ENCODE data around the gene RUSC1.

RUSC1 gene

DNA sequence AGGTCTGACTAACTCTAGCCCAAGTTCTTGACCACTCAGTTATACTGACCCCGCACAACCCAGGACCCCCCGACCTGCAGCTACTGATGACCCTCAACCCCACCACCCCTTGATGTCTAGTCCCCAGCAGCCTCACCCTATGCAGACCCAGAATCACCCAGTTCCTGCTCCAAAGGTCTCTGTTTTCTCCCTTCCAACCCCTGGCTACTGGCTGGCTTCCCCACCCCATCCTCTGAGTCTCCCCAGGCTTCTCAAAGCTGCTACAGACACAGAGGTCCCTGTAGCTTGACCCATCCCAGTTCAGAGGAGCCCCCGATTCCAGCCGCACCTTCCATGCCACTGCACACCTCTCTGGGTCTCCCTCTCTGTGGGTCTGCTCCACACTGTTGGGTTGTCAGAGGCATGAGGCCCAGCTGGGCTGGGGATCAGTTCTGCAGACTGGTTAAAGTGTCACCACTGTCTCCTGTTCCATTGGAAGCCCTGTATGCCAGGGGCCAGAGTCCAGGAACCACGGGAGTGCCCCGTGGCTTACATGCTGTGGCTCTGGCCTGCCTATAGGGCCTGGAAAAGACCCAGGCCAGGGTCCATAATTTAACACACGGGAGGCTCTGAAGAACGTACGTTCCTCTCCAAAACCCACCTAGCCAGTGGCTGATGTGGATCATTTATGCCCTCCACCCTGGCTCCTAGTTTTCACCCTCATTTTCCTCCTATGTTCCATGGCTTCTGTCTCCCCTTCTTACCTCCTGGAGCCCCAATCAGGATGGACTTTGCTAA, 20.0 kb upstream of the RUSC1 start:
- no peak for DNase-seq
- Mint-ChIP-seq H3K27me3 (ENCODE audit: low read depth, poor library complexity) (peaks cover 33% of the 10 kb centered on the region), H3K27ac (no peak overlapping the region), H3K36me3 (ENCODE audit: low read depth) (no peaks in the 10 kb centered on the region), H3K4me3 (no peak overlapping the region), H3K4me1 (peaks cover 18% of the 10 kb centered on the region), H3K9me3 (peaks cover 4% of the 10 kb centered on the region)
- TF ChIP-seq, protein P1, sequence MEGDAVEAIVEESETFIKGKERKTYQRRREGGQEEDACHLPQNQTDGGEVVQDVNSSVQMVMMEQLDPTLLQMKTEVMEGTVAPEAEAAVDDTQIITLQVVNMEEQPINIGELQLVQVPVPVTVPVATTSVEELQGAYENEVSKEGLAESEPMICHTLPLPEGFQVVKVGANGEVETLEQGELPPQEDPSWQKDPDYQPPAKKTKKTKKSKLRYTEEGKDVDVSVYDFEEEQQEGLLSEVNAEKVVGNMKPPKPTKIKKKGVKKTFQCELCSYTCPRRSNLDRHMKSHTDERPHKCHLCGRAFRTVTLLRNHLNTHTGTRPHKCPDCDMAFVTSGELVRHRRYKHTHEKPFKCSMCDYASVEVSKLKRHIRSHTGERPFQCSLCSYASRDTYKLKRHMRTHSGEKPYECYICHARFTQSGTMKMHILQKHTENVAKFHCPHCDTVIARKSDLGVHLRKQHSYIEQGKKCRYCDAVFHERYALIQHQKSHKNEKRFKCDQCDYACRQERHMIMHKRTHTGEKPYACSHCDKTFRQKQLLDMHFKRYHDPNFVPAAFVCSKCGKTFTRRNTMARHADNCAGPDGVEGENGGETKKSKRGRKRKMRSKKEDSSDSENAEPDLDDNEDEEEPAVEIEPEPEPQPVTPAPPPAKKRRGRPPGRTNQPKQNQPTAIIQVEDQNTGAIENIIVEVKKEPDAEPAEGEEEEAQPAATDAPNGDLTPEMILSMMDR (IDR thresholded peaks at IDR 0.05) = no peak

DNA sequence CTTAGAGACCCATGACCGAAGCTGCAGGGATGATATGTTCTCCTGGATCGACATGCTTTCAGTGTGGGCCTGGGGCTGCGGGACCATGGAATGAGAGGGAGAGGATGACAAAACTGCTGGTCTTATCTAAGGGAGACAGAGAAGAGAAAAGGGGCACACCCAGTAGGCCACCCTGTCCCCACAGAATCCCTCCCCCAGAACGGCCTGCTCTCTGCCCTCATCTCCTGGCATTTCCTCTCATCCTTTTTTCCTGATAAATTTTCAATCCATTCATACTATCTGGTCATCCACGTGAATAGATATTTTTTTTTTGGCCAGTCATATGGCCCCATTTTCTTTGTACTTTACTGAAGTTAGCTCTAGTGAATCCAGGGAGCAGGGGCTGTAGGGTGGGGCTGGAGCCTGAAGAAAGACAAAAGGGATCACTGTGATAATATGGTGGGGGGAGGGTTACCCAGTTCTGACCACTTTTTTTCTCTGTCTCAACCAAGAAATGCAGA, 19.3 kb upstream of the RUSC1 start, which contains the start of gene PKLR:
PKLR (minus strand) TSS at position 97 of the 500 bp plus-strand sequence; CDS start at position 54, 43 bp downstream.
- H3K4me3 Mint-ChIP-seq = no peak within 1 kb of the TSS
- no peak for DNase-seq

DNA sequence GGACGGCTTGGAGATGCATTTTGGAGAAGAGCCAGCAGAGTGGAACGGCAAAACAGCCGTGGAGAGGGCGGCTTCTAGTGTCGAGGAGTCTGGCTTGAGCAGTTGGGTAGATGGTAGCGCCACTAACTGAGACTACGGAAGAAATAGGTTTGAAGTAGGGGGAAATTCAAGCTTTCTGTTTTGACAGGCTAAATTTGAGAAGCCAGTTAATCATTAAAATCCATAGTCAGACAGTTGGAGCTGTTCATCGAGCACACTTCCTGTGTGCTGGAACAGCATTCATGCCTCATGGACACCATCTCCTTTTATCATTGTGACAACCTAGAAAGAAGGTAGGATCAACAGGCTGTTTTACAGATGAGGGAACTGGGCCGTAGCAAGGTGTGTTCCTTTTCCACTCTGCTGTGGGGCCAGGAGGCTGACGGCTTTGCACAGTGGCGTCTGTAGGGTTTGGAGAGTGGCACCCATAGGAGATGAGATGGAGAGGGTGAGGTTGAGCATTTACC, 16.1 kb upstream of the RUSC1 start:
- TF ChIP-seq, protein P1 (IDR thresholded peaks at IDR 0.05) = no peak
- no peak for DNase-seq
- Mint-ChIP-seq H3K4me3 (no peak overlapping the region), H3K27ac (peak overlapping the region; percentile 20), H3K9me3 (no peaks in the 10 kb centered on the region), H3K36me3 (ENCODE audit: low read depth) (no peaks in the 10 kb centered on the region), H3K4me1 (peaks cover 20% of the 10 kb centered on the region), H3K27me3 (ENCODE audit: low read depth, poor library complexity) (peaks cover 6% of the 10 kb centered on the region)

More for the DNA sequence above, 19.3 kb upstream of the RUSC1 start, which contains the start of gene PKLR:
- TF ChIP-seq, protein P1 (IDR thresholded peaks at IDR 0.05) = no peak
- peaks cover 4% of the 10 kb centered on the region for H3K9me3 Mint-ChIP-seq
- H3K27ac Mint-ChIP-seq = no peak within 1 kb of the TSS
- H3K27me3 Mint-ChIP-seq (ENCODE audit: low read depth, poor library complexity) = peaks cover 27% of the 10 kb centered on the region
- no peaks in the 10 kb centered on the region for H3K36me3 Mint-ChIP-seq (ENCODE audit: low read depth)
- H3K4me1 Mint-ChIP-seq = peaks cover 18% of the 10 kb centered on the region

DNA sequence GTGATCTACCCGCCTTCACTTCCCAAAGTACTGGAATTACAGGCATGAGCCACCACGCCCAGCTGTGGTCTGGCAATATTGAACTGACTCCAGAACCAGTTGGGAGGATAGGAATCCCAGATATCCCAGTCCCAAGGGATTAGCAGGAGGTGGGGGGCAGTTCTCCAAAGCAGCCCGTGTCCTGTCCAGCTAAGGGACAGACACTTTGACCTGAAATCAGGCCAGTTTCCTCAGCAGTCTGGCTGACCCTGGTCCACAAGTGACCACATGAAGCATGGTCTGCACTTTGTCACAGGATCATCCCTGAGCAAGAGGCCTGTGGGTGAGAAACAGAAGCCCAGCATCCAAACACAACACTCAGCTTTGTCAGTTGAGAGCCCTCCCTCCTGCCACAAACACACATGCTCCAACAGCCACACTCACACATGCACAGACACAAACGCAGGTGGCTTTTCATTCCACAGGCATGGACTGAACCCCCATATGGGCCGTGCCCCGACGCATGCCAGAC, 14.8 kb upstream of the RUSC1 start:
- Mint-ChIP-seq H3K36me3 (ENCODE audit: low read depth) (peaks cover 10% of the 10 kb centered on the region), H3K27ac (peak overlapping the region; percentile 72), H3K4me3 (peak overlapping the region; percentile 55), H3K9me3 (no peaks in the 10 kb centered on the region), H3K27me3 (ENCODE audit: low read depth, poor library complexity) (peaks cover 6% of the 10 kb centered on the region), H3K4me1 (peaks cover 33% of the 10 kb centered on the region)
- DNase-seq = no peak
- TF ChIP-seq, protein P1 (IDR thresholded peaks at IDR 0.05) = no peak

DNA sequence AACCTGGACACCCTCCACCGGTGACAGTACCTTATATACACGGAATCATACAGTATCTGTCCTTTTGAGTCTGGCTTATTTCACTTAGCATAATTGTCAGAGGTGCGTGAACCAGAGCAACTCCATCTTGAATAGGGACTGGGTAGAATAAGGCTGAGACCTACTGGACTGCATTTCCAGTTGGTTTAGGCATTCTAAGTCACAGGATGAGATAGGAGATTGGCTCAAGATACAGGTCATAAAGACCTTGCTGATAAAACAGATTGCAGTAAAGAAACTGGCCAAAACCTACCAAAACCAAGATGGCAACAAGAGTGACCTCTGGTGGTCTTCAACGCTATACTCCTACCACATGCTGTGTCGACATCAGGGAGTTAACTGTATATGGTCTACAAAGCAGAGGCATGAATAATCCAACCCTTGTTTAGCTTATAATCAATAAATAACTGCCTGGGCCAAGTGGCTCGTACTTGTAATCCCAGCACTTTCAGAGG, 13.4 kb upstream of the RUSC1 start:
- peaks cover 44% of the 10 kb centered on the region for H3K4me1 Mint-ChIP-seq
- no peaks in the 10 kb centered on the region for H3K9me3 Mint-ChIP-seq
- TF ChIP-seq, protein P1 (IDR thresholded peaks at IDR 0.05) = peak; percentile 42
- H3K4me3 Mint-ChIP-seq = no peak overlapping the region
- peaks cover 6% of the 10 kb centered on the region for H3K27me3 Mint-ChIP-seq (ENCODE audit: low read depth, poor library complexity)
- H3K27ac Mint-ChIP-seq = peak overlapping the region; percentile 32
- DNase-seq = no peak
- H3K36me3 Mint-ChIP-seq (ENCODE audit: low read depth) = peaks cover 23% of the 10 kb centered on the region
